ENCODE data around the gene SMG1.
"Not testable (repeated sequence)": the region's sequence is repeated elsewhere in the genome, so short reads cannot be mapped to it uniquely, and the experiment has no call there.

The SMG1 gene

GRCh38 chr16:18932243-18932987 lies 6.2 kb upstream of the SMG1 start:
- DNase-seq: no peak

DNA sequence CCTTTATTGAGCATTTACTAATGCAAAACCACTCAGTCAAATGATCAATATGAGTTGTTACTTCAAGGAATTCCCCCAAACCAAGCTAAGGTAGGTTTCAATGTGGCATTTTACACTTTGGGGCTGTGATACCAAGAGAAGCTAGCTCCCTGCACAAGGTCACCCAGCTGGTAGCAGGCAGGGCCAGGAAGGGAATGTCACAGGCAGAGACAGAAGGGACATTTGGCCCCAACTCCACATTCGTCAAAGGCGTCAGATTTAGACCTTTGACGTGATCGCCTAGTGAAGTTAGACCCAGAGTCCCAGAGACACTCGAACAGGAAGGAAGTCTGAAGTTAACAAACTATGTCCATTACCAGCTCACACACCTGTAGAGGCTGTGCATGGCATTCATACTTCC lies 5.5 kb upstream of the SMG1 start:
- no peak for DNase-seq

- DNase-seq: not testable (repeated sequence)
These were observed 3.9 kb upstream of the SMG1 start for GRCh38 chr16:18930095-18930494.

DNA sequence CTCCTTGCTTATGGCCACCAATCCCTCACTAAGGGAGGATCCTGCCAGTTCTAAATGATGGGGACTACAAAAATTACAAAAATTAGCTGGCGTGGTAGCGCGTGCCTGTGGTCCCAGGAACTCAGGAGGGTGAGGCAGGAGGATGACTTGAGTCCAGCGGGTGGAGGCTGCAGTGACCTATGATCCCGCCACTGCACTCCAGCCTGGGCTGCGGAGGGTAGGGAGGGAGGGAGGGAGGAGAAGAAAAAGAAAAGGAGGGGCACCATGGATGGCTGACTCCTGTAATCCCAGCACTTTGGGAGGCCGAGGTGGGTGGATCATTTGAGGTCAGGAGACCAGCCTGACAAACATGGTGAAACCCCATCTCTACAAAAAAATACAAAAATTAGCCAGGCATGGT lies 1.9 kb upstream of the SMG1 start:
- not testable (repeated sequence) for DNase-seq

GRCh38 chr16:18925215-18925985 lies 808 bp downstream of the SMG1 start:
- DNase-seq: peak; percentile 33

- DNase-seq: not testable (repeated sequence)
These were observed 2.3 kb downstream of the SMG1 start for GRCh38 chr16:18923935-18924334.

DNA sequence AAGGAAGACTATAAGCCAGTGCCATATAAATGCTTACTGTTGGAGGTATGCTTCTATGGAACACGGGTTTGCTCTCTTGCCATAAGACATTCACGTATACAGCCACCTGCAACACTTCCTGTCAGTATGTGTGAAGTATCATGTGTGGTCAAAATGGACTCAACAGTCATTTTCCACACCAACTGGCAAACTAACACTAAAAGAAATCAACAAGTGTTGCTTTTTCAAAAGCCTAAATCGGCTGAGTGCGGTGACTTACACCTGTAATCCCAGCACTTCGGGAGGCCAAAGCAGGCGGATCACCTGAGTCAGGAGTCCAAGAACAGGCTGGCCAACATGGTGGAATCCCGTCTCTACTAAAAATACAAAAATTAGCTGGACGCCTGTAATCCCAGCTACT lies 3.1 kb downstream of the SMG1 start:
- DNase-seq: not testable (repeated sequence)

DNA sequence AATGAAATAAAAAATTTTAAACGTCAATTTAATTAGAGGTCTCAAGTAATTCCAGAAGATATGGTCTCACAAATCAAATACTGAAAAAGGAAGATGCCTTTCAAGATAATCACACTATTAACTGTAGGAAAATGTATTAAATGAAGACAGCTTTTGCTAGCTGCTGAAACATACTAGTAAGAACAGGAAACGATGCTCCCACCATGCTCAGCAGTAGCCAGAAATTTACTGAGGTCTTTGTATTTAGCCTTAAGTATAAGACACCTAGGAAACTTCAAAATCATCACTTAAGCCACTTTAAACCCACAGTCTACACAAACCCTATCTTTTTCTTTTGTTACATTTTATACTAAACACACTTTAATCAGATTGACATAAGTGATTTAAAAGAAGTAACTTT lies 16.6 kb downstream of the SMG1 start:
- DNase-seq: not testable (repeated sequence)

GRCh38 chr16:18908716-18909115 lies 17.5 kb downstream of the SMG1 start:
- not testable (repeated sequence) for DNase-seq

GRCh38 chr16:18902778-18903177 lies 23.4 kb downstream of the SMG1 start:
- not testable (repeated sequence) for DNase-seq

DNA sequence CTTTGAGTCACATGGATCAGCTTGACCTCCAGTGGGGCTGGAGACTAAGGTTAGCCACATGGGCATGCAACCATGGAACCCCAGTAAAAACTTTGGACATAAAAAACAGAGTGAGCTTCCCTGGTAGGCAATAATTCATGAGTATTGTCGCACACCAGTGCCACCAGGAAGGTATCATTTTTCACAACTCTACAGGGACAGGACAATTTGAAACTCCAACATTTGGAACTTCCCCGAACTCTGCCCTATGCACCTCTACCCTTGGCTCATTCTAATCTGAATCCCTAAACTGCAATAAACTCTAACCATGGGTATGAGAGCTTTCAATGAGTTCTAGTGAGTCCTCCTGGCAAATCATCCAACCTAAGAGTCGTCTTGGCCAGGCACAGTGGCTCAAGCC lies 24.2 kb downstream of the SMG1 start:
- DNase-seq: not testable (repeated sequence)

- DNase-seq: not testable (repeated sequence)
These were observed 25.0 kb downstream of the SMG1 start for GRCh38 chr16:18901194-18901593.

DNA sequence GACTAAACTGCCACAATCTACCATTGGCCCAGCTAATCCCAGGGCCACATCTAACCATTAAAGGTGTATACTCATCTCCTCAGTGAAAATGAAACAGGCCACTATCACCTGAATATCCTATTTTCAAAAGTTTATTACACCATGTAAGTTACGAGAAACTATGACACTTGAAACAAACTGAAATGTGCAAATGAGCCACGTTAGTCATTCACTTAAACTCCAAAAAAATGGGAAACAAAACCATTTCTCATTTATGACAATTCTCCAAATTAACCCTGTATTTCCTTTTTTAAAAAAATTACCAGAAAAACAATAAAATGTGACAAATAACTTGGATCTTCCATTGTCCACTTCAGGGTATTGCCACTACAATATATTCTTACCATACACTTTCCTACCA lies 41.8 kb downstream of the SMG1 start:
- not testable (repeated sequence) for DNase-seq

- DNase-seq: peak; percentile 5
These were observed 48.5 kb downstream of the SMG1 start for GRCh38 chr16:18877734-18878133.

GRCh38 chr16:18877259-18877658 lies 48.9 kb downstream of the SMG1 start:
- not testable (repeated sequence) for DNase-seq

DNA sequence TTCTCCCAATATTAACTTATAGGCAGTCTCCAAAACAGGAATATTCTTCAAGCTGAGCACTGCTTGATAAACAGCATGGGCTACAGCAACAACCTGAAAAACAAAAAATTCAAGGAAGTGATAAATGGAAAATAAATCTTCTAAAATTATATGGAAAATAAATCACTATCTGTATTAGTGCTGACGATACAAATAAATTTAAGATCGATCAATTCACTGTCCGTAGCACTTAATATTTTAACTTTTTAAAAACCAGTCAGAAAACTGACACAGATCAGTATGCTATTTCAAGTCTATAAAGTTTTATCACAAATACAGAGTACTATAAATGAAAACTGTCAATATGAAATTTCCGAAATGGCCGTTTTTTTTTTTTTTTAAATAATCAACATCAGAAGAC lies 49.9 kb downstream of the SMG1 start:
- DNase-seq: not testable (repeated sequence)

DNA sequence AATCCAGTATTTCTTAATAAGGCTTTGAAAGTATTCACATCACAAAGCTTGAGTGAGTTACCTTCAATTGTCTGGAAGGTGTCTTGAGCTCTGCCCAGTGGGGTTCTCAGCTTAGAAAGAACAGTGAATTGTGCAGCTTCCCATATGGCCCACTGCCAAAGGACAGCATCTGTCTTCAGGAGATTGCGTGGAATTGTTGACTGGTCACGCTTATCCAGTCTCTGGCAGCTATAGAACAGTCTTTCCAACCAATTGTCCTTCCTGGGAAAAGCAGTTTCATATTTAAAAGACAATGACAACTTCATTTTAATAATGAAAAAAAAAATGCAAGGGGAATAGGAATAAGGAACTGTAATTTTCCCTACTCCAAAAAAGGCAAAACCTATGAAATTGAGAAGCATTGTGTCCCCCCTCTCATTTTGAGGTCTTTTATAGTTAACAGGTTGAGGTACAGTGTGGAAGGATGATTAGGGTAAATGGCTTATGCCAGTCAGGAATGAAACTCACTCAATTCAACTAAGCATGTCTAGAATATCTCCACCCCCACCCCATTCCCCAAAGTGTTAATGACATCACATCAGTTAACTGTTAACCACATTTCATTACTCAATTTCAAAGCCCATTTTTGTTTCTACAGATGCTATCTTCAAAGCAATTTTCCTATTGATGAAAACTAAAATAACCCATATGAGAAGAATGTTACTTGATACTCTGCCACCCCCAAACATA lies 57.0 kb downstream of the SMG1 start:
- not testable (repeated sequence) for DNase-seq

DNA sequence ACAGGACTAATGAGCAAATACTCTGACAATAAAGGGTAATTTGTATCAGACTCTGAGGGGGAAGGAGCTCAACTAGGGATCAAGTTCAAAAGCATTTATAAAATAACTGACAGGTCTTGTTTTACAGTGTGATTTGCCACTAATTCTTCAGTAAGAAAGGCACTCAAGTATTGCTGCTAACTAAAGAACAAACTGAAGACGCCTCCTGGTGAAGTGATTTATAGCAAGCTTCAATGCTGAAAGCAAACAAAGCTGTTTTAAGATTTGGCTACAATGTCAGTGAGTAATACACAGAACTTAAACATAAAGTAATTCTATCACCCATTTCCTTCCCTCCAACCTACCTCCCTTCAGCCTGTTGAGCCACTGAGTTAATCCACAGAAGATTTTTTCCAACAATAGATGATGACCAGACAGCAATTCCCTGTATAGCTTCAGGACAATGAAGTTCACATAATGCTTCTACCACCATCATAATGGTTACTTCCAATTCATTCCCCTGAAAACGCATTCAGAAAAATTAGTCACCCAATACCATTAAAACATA lies 59.9 kb downstream of the SMG1 start:
- DNase-seq: peak; percentile 46

GRCh38 chr16:18862891-18863290 lies 63.3 kb downstream of the SMG1 start:
- not testable (repeated sequence) for DNase-seq

GRCh38 chr16:18855196-18855595 lies 71.0 kb downstream of the SMG1 start:
- DNase-seq: no peak

DNA sequence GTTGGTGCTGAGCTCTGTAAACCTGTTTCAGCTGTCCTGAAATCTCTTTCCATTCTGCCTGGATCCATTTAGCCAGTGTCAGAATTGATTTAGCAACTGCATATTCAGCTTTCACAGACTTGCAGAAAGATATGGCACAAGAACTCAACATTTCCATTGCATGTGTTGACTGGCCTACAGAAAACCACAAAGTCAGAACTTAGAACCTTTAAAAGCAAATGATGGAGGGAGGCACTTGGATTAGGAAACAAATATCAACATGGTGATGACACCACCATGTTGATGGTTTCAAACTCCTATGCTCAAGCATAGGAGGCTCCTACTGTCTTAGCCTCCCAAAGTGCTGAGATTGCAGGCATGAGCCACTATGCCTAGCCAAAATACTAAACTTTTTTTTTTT lies 72.5 kb downstream of the SMG1 start:
- no peak for DNase-seq

- DNase-seq: no peak
These were observed 73.6 kb downstream of the SMG1 start for GRCh38 chr16:18852647-18853046.

DNA sequence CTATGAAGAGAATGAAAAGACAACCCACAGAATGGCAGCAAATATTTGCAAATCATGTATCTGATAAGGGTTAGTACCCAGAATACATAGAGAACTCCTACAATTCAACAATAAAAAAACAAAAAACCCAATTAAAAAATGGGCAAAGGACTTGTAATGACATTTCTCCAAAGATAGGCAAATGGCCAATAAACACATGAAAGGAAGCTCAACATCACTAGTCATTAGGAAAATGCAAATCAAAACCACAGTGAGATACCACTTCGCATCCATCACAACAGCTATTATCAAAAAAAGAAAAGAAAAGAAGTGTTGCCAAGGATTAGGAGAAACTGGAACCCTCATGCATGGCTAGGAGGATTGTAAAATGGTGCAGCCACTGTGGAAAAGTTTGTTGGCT lies 79.8 kb downstream of the SMG1 start:
- DNase-seq: no peak
